HCT116 (cell line): ENCODE results near the gene PTP4A2. TPM values are rescaled to one million over a fixed set of nuclear protein-coding genes. Genes with fewer than 3 reads are reported as not detected.

ENCODE experiments used
- ATAC-seq: fragments of 200-7000 bp; cut with Tn5 transposase; 2 replicates; pipeline ENCODE4 v1.9.1; 2020; ENCODE audit warnings: mild to moderate bottlenecking, moderate library complexity
- BruUV-seq: library from RNA; stranded (reverse); fragments of 400-500 nt; replicated peaks from 2 replicates; lab custom pipeline; 2021; lab: Mats Ljungman, UMichigan
- CTCF ChIA-PET: fragments of 300-600 bp; sonication (Branson Sonifier 250); formaldehyde crosslinking; loops from one replicate; lab custom pipeline; 2021; ENCODE audit warnings: antibody characterized with exemption; lab: Charles Lee
- POLR2A ChIA-PET: fragments of 300-600, 350-600 bp; sonication (Branson Sonifier 250); formaldehyde crosslinking; loops from one replicate; lab custom pipeline; 2021; ENCODE audit warnings: antibody characterized with exemption; lab: Charles Lee
- RAD21 ChIA-PET, 2 experiments: fragments of 300-600 bp; sonication (Branson Sonifier 250); formaldehyde crosslinking; loops; one replicate each; lab custom pipeline; 2023; ENCODE audit warnings: low total read pairs in 2 of 2; ENCODE audit not compliant: uncharacterized antibody in 2 of 2, unreplicated experiment in 2 of 2, low non-redundant PET in 1 of 2; lab: Charles Lee
- DNase-seq: peaks from one replicate; pipeline ENCODE4 v3.0.0-alpha.2; 2010; ENCODE audit warnings: low read depth, low spot score
- H2AFZ ChIP-seq: fragments of 200-600 bp; shearing (Covaris generic), sonication (generic); 2 replicates; pipeline ENCODE4 v1.6.1; 2017; ENCODE audit warnings: low read depth, mixed run types, mixed read lengths, antibody characterized with exemption, low read length; ENCODE audit not compliant: poor library complexity, severe bottlenecking
- H3K27ac ChIP-seq: 2 replicates; pipeline ENCODE4 v1.5.1; 2012; ENCODE audit warnings: low read depth, low read length
- H3K27me3 ChIP-seq: fragments of 200-600 bp; sonication (generic); 2 replicates; pipeline ENCODE4 v1.6.1; 2016; ENCODE audit warnings: mixed run types, low read length, mixed read lengths; ENCODE audit not compliant: insufficient read depth
- H3K36me3 ChIP-seq, 2 experiments: fragments of 200-500 bp in 1 of 2; fragments of 200-600 bp in 1 of 2; sonication (Bioruptor generic) in 1 of 2; sonication (generic) in 1 of 2; 2 replicates each; pipeline versions ENCODE4 v1.5.1 to v1.6.1; 2014 to 2016; ENCODE audit warnings: low read length in 2 of 2, inconsistent platforms in 1 of 2, mixed read lengths in 1 of 2, mixed run types in 1 of 2; ENCODE audit not compliant: insufficient read depth in 2 of 2, control insufficient read depth in 1 of 2
- H3K4me1 ChIP-seq, 2 experiments: fragments of 200-600 bp in 1 of 2; sonication (generic) in 1 of 2; 2 replicates each; pipeline versions ENCODE4 v1.5.1 to v1.6.1; 2012 to 2017; ENCODE audit warnings: low read length in 2 of 2, inconsistent platforms in 1 of 2, mild to moderate bottlenecking in 1 of 2, mixed read lengths in 1 of 2, mixed run types in 1 of 2, moderate library complexity in 1 of 2; ENCODE audit not compliant: insufficient read depth in 2 of 2, control insufficient read depth in 1 of 2
- H3K4me2 ChIP-seq: fragments of 200-600 bp; sonication (generic); 2 replicates; pipeline ENCODE4 v1.6.1; 2017; ENCODE audit warnings: mixed run types, low read length, mixed read lengths
- H3K4me3 ChIP-seq, 2 experiments: fragments of 200-600 bp in 1 of 2; sonication (generic) in 1 of 2; replicated peaks in 1 of 2; 2 replicates each; pipeline ENCODE4 v1.5.1; 2011 to 2016; ENCODE audit warnings: low read length in 2 of 2, control low read depth in 1 of 2, low read depth in 1 of 2, mild to moderate bottlenecking in 1 of 2, mixed read lengths in 1 of 2, mixed run types in 1 of 2
- H3K79me2 ChIP-seq: fragments of 200-600 bp; sonication (generic); 2 replicates; pipeline ENCODE4 v1.6.1; 2017; ENCODE audit warnings: mild to moderate bottlenecking, mixed run types, low read length, moderate library complexity, mixed read lengths; ENCODE audit not compliant: insufficient read depth
- H3K9ac ChIP-seq: fragments of 200-600 bp; sonication (generic); 2 replicates; pipeline ENCODE4 v1.6.1; 2016; ENCODE audit warnings: low read length, mixed read lengths
- H3K9me2 ChIP-seq: fragments of 200-600 bp; sonication (generic), shearing (Covaris generic); 2 replicates; pipeline ENCODE4 v1.6.1; 2017; ENCODE audit warnings: mixed run types, mild to moderate bottlenecking, moderate library complexity; ENCODE audit not compliant: insufficient read depth
- H3K9me3 ChIP-seq, 2 experiments: fragments of 200-500 bp in 1 of 2; fragments of 200-600 bp in 1 of 2; sonication (Bioruptor generic) in 1 of 2; sonication (generic) in 1 of 2; 2 replicates each; pipeline ENCODE4 v1.6.1; 2014 to 2017; ENCODE audit warnings: low read length in 2 of 2, mixed read lengths in 2 of 2, inconsistent platforms in 1 of 2, low read depth in 1 of 2, mild to moderate bottlenecking in 1 of 2, mixed run types in 1 of 2, moderate library complexity in 1 of 2; ENCODE audit not compliant: control insufficient read depth in 1 of 2, insufficient read depth in 1 of 2
- H4K20me1 ChIP-seq: fragments of 200-600 bp; sonication (generic), shearing (Covaris generic); 2 replicates; pipeline ENCODE4 v1.6.1; 2017; ENCODE audit warnings: mixed run types, mild to moderate bottlenecking, moderate library complexity; ENCODE audit not compliant: insufficient read depth
- ATF3 ChIP-seq: IDR thresholded peaks from 2 replicates; pipeline ENCODE4 v1.6.1; 2012
- CBX3 ChIP-seq: IDR thresholded peaks from 2 replicates; pipeline ENCODE4 v1.6.1; 2012; ENCODE audit warnings: low read depth
- CEBPB ChIP-seq: IDR thresholded peaks from 2 replicates; pipeline ENCODE4 v1.6.1; 2012; ENCODE audit warnings: low read depth
- EGR1 ChIP-seq: IDR thresholded peaks from 2 replicates; pipeline ENCODE4 v1.6.1; 2012; ENCODE audit warnings: low read depth
- ELF1 ChIP-seq: IDR thresholded peaks from 2 replicates; pipeline ENCODE4 v1.6.1; 2012; ENCODE audit warnings: low read depth, borderline replicate concordance
- EZH2 ChIP-seq: fragments of 200-600 bp; sonication (generic); IDR thresholded peaks from 2 replicates; pipeline ENCODE4 v1.6.1; 2017; ENCODE audit warnings: antibody characterized with exemption, mixed run types
- EZH2phosphoT487 ChIP-seq: fragments of 200-600 bp; IDR thresholded peaks from 2 replicates; pipeline ENCODE4 v1.6.1; 2018; ENCODE audit warnings: antibody characterized with exemption, borderline replicate concordance
- FOSL1 ChIP-seq: IDR thresholded peaks from 2 replicates; pipeline ENCODE4 v1.6.1; 2012; ENCODE audit warnings: low read depth
- JUND ChIP-seq: IDR thresholded peaks from 2 replicates; pipeline ENCODE4 v1.6.1; 2012
- MAX ChIP-seq: IDR thresholded peaks from 2 replicates; pipeline ENCODE4 v1.6.1; 2012
- POLR2A ChIP-seq: IDR thresholded peaks from 2 replicates; pipeline ENCODE4 v1.7.0; 2011; ENCODE audit warnings: borderline replicate concordance; ENCODE audit not compliant: insufficient read depth, insufficient read length; ENCODE audit errors: extremely low read depth
- POLR2AphosphoS5 ChIP-seq: IDR thresholded peaks from 2 replicates; pipeline ENCODE4 v1.6.1; 2011; ENCODE audit warnings: mild to moderate bottlenecking, low read depth, low read length, moderate library complexity
- TCF7L2 ChIP-seq: IDR thresholded peaks from 2 replicates; pipeline ENCODE4 v1.7.0; 2011; ENCODE audit warnings: borderline replicate concordance, inconsistent platforms; ENCODE audit not compliant: insufficient read depth, insufficient read length; ENCODE audit errors: extremely low read depth
- YY1 ChIP-seq: IDR thresholded peaks from 2 replicates; pipeline ENCODE4 v1.6.1; 2011; ENCODE audit warnings: low read length, low read depth, moderate library complexity, mild to moderate bottlenecking; ENCODE audit not compliant: insufficient replicate concordance; ENCODE audit errors: extremely low read depth
- intact Hi-C: fragments of 100-400 bp; cut with micrococcal nuclease; formaldehyde crosslinking; loops from 2 replicates; pipeline ENCODE4 v1.10.0; 2022
- total RNA-seq: library from RNA; stranded (reverse); gene quantifications from one replicate; pipeline ENCODE4 v1.2.1, GENCODE V29; 2021; ENCODE audit not compliant: unreplicated experiment
- TF ChIP-seq, protein P1 (sequence below): IDR thresholded peaks from 2 replicates; pipeline ENCODE4 v1.6.1; 2012; ENCODE audit warnings: low read depth

Gene PTP4A2
- total RNA-seq, 1 experiment from 2014 or later: 267 TPM

GRCh38 chr1:31920956-31921355 is 17.2 kb downstream of the PTP4A2 start:
- H3K27me3 ChIP-seq: no peaks in the 10 kb centered on the region
- no peak for ATAC-seq
- peaks cover 34% of the 10 kb centered on the region; the same call in 1 of the 2 replicates for H4K20me1 ChIP-seq
- H3K4me3 ChIP-seq: no peak overlapping the region
- ChIA-PET POLR2A (interaction anchor here (1.4 kb wide), 1 partner anchor 9 kb away, joined by 3 read pairs; no protein-coding TSS in a partner anchor), RAD21 (no interaction called here), CTCF (no interaction called here)
- no TSS peak for BruUV-seq
- no peak overlapping the region for H2AFZ ChIP-seq
- no peaks in the 10 kb centered on the region for H3K9me2 ChIP-seq
- no peak overlapping the region for H3K27ac ChIP-seq
- no peak for DNase-seq
- intact Hi-C loops: loop anchor here (5.0 kb wide), 1 partner anchor 41 kb away; no protein-coding TSS in a partner anchor
- no peak overlapping the region for H3K9ac ChIP-seq
- peaks cover 28 to 44% of the 10 kb centered on the region in 2 experiments for H3K4me1 ChIP-seq
- H3K4me2 ChIP-seq: no peak overlapping the region
- peaks cover under 1 to 23% of the 10 kb centered on the region in 2 experiments for H3K36me3 ChIP-seq
- peaks cover 99% of the 10 kb centered on the region for H3K79me2 ChIP-seq
- no peaks in the 10 kb centered on the region for H3K9me3 ChIP-seq
- TF ChIP-seq CEBPB (peak; percentile 35; the same call in 1 of the 2 replicates), JUND (no peak), EZH2 (no peak), EGR1 (no peak)

DNA sequence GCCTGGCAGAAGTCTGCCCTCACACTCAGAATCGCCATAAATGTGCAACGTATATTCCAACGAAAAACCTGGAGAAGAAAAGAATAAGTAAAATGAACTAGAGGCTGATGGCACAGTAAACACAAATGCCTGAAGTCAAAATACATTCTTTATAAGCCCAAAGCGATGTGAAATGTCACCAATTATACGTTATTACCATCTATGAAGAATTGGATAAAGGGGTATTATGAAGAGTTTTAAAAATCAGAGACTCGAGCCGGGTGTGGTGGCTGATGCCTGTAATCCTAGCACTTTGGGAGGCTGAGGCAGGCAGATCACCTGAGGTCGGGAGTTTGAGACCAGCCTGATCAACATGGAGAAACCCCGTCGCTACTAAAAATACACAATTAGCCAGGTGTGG is 18.6 kb downstream of the PTP4A2 start:
- H3K4me1 ChIP-seq: peaks cover 20 to 32% of the 10 kb centered on the region in 2 experiments
- peaks cover 33% of the 10 kb centered on the region; the same call in 1 of the 2 replicates for H4K20me1 ChIP-seq
- no peak overlapping the region for H3K9ac ChIP-seq
- H2AFZ ChIP-seq: no peak overlapping the region
- RAD21 ChIA-PET: no interaction called here
- BruUV-seq: no TSS peak
- no peak overlapping the region for H3K4me3 ChIP-seq
- peaks cover 99% of the 10 kb centered on the region for H3K79me2 ChIP-seq
- DNase-seq: no peak
- no peaks in the 10 kb centered on the region for H3K9me3 ChIP-seq
- H3K27ac ChIP-seq: no peak overlapping the region
- intact Hi-C loops: no loop called here
- no peak for ATAC-seq
- CTCF ChIA-PET: no interaction called here
- no peaks in the 10 kb centered on the region for H3K9me2 ChIP-seq
- H3K4me2 ChIP-seq: no peak overlapping the region
- H3K27me3 ChIP-seq: no peaks in the 10 kb centered on the region
- POLR2A ChIA-PET: no interaction called here
- H3K36me3 ChIP-seq: peaks cover 13 to 27% of the 10 kb centered on the region in 2 experiments
- TF ChIP-seq, protein P1, sequence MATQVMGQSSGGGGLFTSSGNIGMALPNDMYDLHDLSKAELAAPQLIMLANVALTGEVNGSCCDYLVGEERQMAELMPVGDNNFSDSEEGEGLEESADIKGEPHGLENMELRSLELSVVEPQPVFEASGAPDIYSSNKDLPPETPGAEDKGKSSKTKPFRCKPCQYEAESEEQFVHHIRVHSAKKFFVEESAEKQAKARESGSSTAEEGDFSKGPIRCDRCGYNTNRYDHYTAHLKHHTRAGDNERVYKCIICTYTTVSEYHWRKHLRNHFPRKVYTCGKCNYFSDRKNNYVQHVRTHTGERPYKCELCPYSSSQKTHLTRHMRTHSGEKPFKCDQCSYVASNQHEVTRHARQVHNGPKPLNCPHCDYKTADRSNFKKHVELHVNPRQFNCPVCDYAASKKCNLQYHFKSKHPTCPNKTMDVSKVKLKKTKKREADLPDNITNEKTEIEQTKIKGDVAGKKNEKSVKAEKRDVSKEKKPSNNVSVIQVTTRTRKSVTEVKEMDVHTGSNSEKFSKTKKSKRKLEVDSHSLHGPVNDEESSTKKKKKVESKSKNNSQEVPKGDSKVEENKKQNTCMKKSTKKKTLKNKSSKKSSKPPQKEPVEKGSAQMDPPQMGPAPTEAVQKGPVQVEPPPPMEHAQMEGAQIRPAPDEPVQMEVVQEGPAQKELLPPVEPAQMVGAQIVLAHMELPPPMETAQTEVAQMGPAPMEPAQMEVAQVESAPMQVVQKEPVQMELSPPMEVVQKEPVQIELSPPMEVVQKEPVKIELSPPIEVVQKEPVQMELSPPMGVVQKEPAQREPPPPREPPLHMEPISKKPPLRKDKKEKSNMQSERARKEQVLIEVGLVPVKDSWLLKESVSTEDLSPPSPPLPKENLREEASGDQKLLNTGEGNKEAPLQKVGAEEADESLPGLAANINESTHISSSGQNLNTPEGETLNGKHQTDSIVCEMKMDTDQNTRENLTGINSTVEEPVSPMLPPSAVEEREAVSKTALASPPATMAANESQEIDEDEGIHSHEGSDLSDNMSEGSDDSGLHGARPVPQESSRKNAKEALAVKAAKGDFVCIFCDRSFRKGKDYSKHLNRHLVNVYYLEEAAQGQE: no peak
- TF ChIP-seq YY1 (no peak), POLR2AphosphoS5 (no peak), POLR2A (no peak), ELF1 (no peak), EGR1 (no peak), ATF3 (no peak), EZH2phosphoT487 (no peak), FOSL1 (no peak), MAX (no peak), CBX3 (no peak), TCF7L2 (no peak)
